Panc1 (cell line): Measurements from ENCODE around the gene LINGO4. TPM values are rescaled to one million over a fixed set of nuclear protein-coding genes. Genes with fewer than 3 reads are reported as not detected.

Experiments
- ATAC-seq: fragments of 200-7000 bp; cut with Tn5 transposase; 2 replicates; pipeline ENCODE4 v1.9.1; 2020; ENCODE audit warnings: mild to moderate bottlenecking, moderate library complexity
- BruUV-seq: library from RNA; stranded (reverse); fragments of 400-500 nt; replicated peaks from 2 replicates; lab custom pipeline; 2021; lab: Mats Ljungman, UMichigan
- CTCF ChIA-PET: fragments of 300-600 bp; sonication (Branson Sonifier 250); formaldehyde crosslinking; loops from one replicate; lab custom pipeline; 2022; ENCODE audit warnings: antibody characterized with exemption; lab: Charles Lee
- POLR2A ChIA-PET: fragments of 300-600 bp; sonication (Branson Sonifier 250); formaldehyde crosslinking; loops from one replicate; lab custom pipeline; 2022; ENCODE audit warnings: antibody characterized with exemption; lab: Charles Lee
- DNase-seq: peaks from one replicate; pipeline ENCODE4 v3.0.0-alpha.2; 2010; ENCODE audit warnings: low read depth, low spot score
- H3K27ac ChIP-seq: 2 replicates; pipeline ENCODE4 v1.5.1; 2011; ENCODE audit warnings: mild to moderate bottlenecking, low read length, inconsistent platforms
- H3K27me3 ChIP-seq: fragments of 200-500 bp; sonication (Bioruptor generic); 2 replicates; pipeline ENCODE4 v1.6.0; 2014; ENCODE audit warnings: low read length, inconsistent platforms; ENCODE audit not compliant: control insufficient read depth, insufficient read depth
- H3K36me3 ChIP-seq: fragments of 200-500 bp; sonication (Bioruptor generic); 2 replicates; pipeline ENCODE4 v1.5.1; 2014; ENCODE audit warnings: inconsistent platforms, mild to moderate bottlenecking, low read length, moderate library complexity; ENCODE audit not compliant: control insufficient read depth, insufficient read depth
- H3K4me1 ChIP-seq: 2 replicates; pipeline ENCODE4 v1.5.1; 2011; ENCODE audit warnings: inconsistent platforms, mild to moderate bottlenecking, low read length, moderate library complexity; ENCODE audit not compliant: control insufficient read depth, insufficient read depth
- H3K4me3 ChIP-seq, 2 experiments: 2 replicates each; pipeline ENCODE4 v1.5.1; 2011 to 2012; ENCODE audit warnings: low read depth in 2 of 2, low read length in 2 of 2, mild to moderate bottlenecking in 2 of 2, inconsistent platforms in 1 of 2, moderate library complexity in 1 of 2
- H3K9me3 ChIP-seq: fragments of 200-500 bp; sonication (Bioruptor generic); 2 replicates; pipeline ENCODE4 v1.5.1; 2014; ENCODE audit warnings: low read depth, mild to moderate bottlenecking, inconsistent platforms, low read length, moderate library complexity; ENCODE audit not compliant: control insufficient read depth, insufficient read depth
- CTCF ChIP-seq: fragments of 450-650 bp; IDR thresholded peaks from 2 replicates; pipeline ENCODE4 v1.5.1; 2017; ENCODE audit warnings: mild to moderate bottlenecking
- POLR2AphosphoS5 ChIP-seq: IDR thresholded peaks from 2 replicates; pipeline ENCODE4 v1.6.1; 2012; ENCODE audit warnings: mild to moderate bottlenecking, low read depth, low read length, moderate library complexity
- SIN3A ChIP-seq: IDR thresholded peaks from 2 replicates; pipeline ENCODE4 v1.6.1; 2012; ENCODE audit warnings: low read depth, mild to moderate bottlenecking, low read length, moderate library complexity, borderline replicate concordance; ENCODE audit not compliant: insufficient read depth
- TCF7L2 ChIP-seq: IDR thresholded peaks from 2 replicates; pipeline ENCODE4 v1.6.1; 2011; ENCODE audit warnings: mild to moderate bottlenecking, low read depth, low read length, inconsistent platforms
- in situ Hi-C: cut with HindIII; loops from 2 replicates; pipeline ENCODE4 v1.10.0; 2016; ENCODE audit warnings: low sequenced_read_pairs, low pct_unique_long_range_greater_than_20kb
- intact Hi-C: fragments of 100-400 bp; cut with micrococcal nuclease; formaldehyde crosslinking; loops from one replicate; pipeline ENCODE4 v1.10.0; 2022; ENCODE audit not compliant: unreplicated experiment
- total RNA-seq: library from RNA; stranded (reverse); gene quantifications from one replicate; pipeline ENCODE4 v1.2.1, GENCODE V29; 2021; ENCODE audit not compliant: unreplicated experiment
- TF ChIP-seq, protein P1 (sequence below), 2 experiments: IDR thresholded peaks; 2 replicates each; pipeline ENCODE4 v1.6.1; 2011 to 2012; ENCODE audit warnings: low read depth in 2 of 2, control low read depth in 1 of 2, low read length in 1 of 2, mild to moderate bottlenecking in 1 of 2, moderate library complexity in 1 of 2; ENCODE audit not compliant: insufficient read depth in 1 of 2

LINGO4 gene
- total RNA-seq, 1 experiment from 2014 or later: not detected

DNA sequence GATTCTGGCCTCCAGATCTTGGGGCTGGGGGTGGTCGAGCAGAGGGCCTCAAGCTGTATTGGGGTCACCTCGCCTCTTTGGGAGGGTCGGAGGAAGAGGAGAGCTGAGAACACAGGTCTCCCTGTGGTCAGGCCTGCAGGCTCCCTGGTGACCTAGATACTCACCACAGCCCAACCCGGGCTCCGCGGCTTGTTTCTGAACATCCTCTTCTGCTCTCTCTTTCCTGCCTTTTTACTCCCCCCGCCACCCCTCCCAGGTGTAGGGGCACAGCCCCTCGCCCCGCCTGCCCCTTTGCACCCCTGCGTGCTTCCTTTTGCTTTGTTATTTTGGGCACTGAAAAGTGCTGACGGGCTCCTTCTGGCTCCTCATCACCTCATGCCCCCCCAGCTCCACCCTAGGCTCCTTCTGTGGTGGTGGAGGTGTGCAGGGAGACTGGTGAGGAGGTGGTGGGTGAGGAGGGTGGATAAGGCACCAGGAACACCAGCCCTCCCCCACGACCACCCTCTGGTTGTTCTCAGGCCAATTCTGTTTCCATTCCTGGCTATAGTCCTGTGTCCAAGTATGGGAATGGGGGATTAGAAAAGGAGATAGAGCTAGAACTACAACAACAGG is 10.6 kb upstream of the LINGO4 start (continued):
- TF ChIP-seq CTCF: no peak

DNA sequence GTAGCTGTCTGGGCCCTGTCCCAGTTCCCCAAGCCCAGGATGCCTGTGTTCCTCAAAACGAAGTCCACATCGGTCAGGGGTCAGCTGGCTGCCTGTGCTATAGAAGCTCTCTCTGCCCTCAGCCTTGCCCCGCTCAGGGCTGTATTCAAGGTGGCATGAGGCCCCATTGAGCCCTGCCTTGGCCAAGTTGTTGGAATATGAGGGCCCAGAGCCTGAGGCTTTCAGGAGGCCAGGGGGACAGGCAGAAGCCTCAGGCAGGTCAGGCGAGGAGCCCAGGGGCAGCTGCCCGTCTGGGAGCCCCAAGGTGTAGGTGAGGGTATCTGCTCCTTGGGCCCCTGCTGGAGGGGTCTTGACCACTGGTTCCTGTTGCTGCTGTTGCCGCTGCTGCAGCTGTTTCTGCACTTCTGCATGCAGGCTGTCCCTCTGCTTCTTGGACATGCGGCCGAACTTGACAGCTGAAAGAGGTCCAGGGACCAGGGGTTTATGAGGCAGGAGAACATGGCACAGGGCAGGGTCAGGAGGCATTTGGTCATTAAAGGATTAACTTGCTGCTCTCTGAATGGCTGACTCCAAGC is 9.8 kb upstream of the LINGO4 start:
- POLR2A ChIA-PET: no interaction called here
- CTCF ChIA-PET: no interaction called here
- TF ChIP-seq TCF7L2 (no peak), POLR2AphosphoS5 (no peak), SIN3A (no peak)
- TF ChIP-seq, protein P1, sequence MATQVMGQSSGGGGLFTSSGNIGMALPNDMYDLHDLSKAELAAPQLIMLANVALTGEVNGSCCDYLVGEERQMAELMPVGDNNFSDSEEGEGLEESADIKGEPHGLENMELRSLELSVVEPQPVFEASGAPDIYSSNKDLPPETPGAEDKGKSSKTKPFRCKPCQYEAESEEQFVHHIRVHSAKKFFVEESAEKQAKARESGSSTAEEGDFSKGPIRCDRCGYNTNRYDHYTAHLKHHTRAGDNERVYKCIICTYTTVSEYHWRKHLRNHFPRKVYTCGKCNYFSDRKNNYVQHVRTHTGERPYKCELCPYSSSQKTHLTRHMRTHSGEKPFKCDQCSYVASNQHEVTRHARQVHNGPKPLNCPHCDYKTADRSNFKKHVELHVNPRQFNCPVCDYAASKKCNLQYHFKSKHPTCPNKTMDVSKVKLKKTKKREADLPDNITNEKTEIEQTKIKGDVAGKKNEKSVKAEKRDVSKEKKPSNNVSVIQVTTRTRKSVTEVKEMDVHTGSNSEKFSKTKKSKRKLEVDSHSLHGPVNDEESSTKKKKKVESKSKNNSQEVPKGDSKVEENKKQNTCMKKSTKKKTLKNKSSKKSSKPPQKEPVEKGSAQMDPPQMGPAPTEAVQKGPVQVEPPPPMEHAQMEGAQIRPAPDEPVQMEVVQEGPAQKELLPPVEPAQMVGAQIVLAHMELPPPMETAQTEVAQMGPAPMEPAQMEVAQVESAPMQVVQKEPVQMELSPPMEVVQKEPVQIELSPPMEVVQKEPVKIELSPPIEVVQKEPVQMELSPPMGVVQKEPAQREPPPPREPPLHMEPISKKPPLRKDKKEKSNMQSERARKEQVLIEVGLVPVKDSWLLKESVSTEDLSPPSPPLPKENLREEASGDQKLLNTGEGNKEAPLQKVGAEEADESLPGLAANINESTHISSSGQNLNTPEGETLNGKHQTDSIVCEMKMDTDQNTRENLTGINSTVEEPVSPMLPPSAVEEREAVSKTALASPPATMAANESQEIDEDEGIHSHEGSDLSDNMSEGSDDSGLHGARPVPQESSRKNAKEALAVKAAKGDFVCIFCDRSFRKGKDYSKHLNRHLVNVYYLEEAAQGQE (IDR thresholded peaks at IDR 0.05; ENCODE audit: insufficient read depth in 1 of 2, low read depth in 2 of 2, low read length in 1 of 2): no peak
- Histone ChIP-seq H3K4me1 (no peaks in the 10 kb centered on the region), H3K9me3 (no peaks in the 10 kb centered on the region), H3K27ac (no peak overlapping the region), H3K4me3 (no peak overlapping the region), H3K27me3 (no peaks in the 10 kb centered on the region), H3K36me3 (no peaks in the 10 kb centered on the region)
- DNase-seq (no peak), ATAC-seq (no peak)
- BruUV-seq: no TSS peak
- intact Hi-C loops (no loop called here), in situ Hi-C loops (no loop called here)

GRCh38 chr1:151814426-151814825 is 9.2 kb upstream of the LINGO4 start:
- DNase-seq (no peak), ATAC-seq (no peak)
- ChIA-PET POLR2A (no interaction called here), CTCF (no interaction called here)
- in situ Hi-C loops (no loop called here), intact Hi-C loops (no loop called here)
- no TSS peak for BruUV-seq
- no peak for TF ChIP-seq CTCF
- H3K36me3 ChIP-seq: no peaks in the 10 kb centered on the region
- H3K27ac ChIP-seq: no peak overlapping the region
- H3K9me3 ChIP-seq: no peaks in the 10 kb centered on the region
- H3K4me1 ChIP-seq: peaks cover 2% of the 10 kb centered on the region; the same call in 1 of the 2 replicates
- no peak overlapping the region for H3K4me3 ChIP-seq
- no peaks in the 10 kb centered on the region for H3K27me3 ChIP-seq
